K562 (cell line): ENCODE measurements around the gene ISG20L2. TPM values are rescaled to one million over a fixed set of nuclear protein-coding genes. Genes with fewer than 3 reads are reported as not detected.
A peak's percentile ranks its signal among the peaks of the same experiment; 100 is the strongest.

Experiments
- ATAC-seq: fragments of 200-7000 bp; cut with Tn5 transposase; 3 replicates; pipeline ENCODE4 v1.9.1; 2020; ENCODE audit warnings: moderate library complexity
- BruUV-seq: library from RNA; stranded (reverse); fragments of 400-500 nt; replicated peaks from 2 replicates; lab custom pipeline; 2021; lab: Mats Ljungman, UMichigan
- CTCF ChIA-PET: fragments of 300-600 bp; formaldehyde crosslinking; extraction: SDS; loops from one replicate; lab custom pipeline; 2021; ENCODE audit warnings: low intra/inter-chr PET ratio; lab: Yijun Ruan, JAX
- POLR2A ChIA-PET: fragments of 300-600, 350-650 bp; sonication (Branson Sonifier 250); formaldehyde crosslinking; extraction: SDS; loops from one replicate; lab custom pipeline; 2021; ENCODE audit warnings: antibody characterized with exemption, inconsistent platforms; lab: Yijun Ruan, JAX
- DNase-seq, 4 experiments: peaks; one replicate each; pipeline versions ENCODE4 v3.0.0 to v3.0.0-alpha.2; 2011 to 2018; ENCODE audit warnings: low spot score in 3 of 4, mixed read lengths in 3 of 4; ENCODE audit errors: extremely low read depth in 1 of 4
- FAIRE-seq: peaks from 2 replicates; lab custom pipeline; 2011; peaks lifted over from hg19 to GRCh38; lab: Jason Lieb, UNC
- H2AFZ ChIP-seq: 2 replicates; pipeline ENCODE4 v1.6.0; 2011; ENCODE audit warnings: low read depth, low read length, control low read depth, inconsistent platforms
- H3K27ac ChIP-seq: fragments of 200-600 bp; 3 replicates; pipeline ENCODE4 v1.8.0; 2011; ENCODE audit warnings: low read depth, mild to moderate bottlenecking, control low read depth, inconsistent platforms, low read length, moderate library complexity, mixed read lengths; ENCODE audit errors: extremely low read depth
- H3K27me3 ChIP-seq, 2 experiments: fragments of 300-600 bp in 1 of 2; 2 replicates in 1 of 2; 3 replicates in 1 of 2; pipeline versions ENCODE4 v1.6.0 to v1.8.0; 2011; ENCODE audit warnings: inconsistent platforms in 2 of 2, low read length in 2 of 2, mild to moderate bottlenecking in 1 of 2, mixed read lengths in 1 of 2, moderate library complexity in 1 of 2; ENCODE audit not compliant: control insufficient read depth in 2 of 2, insufficient read depth in 2 of 2
- H3K36me3 ChIP-seq: fragments of 300-600 bp; 3 replicates; pipeline ENCODE4 v1.8.0; 2011; ENCODE audit warnings: mild to moderate bottlenecking, low read length, inconsistent platforms; ENCODE audit not compliant: control insufficient read depth, insufficient read depth
- H3K4me1 ChIP-seq, 2 experiments: fragments of 200-600 bp in 1 of 2; replicated peaks in 1 of 2; 2 replicates in 1 of 2; 3 replicates in 1 of 2; pipeline versions ENCODE4 v1.5.1 to v1.8.0; 2011; ENCODE audit warnings: inconsistent platforms in 2 of 2, low read length in 2 of 2, mild to moderate bottlenecking in 1 of 2, mixed read lengths in 1 of 2, moderate library complexity in 1 of 2; ENCODE audit not compliant: control insufficient read depth in 2 of 2, insufficient read depth in 2 of 2
- H3K4me2 ChIP-seq: 2 replicates; pipeline ENCODE4 v1.6.1; 2011; ENCODE audit warnings: low read length, control low read depth, inconsistent platforms, mixed read lengths; ENCODE audit not compliant: insufficient read depth
- H3K4me3 ChIP-seq: fragments of 200-600 bp; sonication (generic), shearing (Covaris generic); 2 replicates; pipeline ENCODE4 v1.5.1; 2016; ENCODE audit warnings: control low read depth, inconsistent platforms
- H3K79me2 ChIP-seq: fragments of 200-600 bp; 3 replicates; pipeline ENCODE4 v1.8.0; 2011; ENCODE audit warnings: low read length, inconsistent platforms; ENCODE audit not compliant: control insufficient read depth, insufficient read depth
- H3K9ac ChIP-seq, 2 experiments: 2 replicates each; pipeline versions ENCODE4 v1.6.0 to v1.6.1; 2011; ENCODE audit warnings: low read depth in 2 of 2, low read length in 2 of 2, control low read depth in 1 of 2, inconsistent platforms in 1 of 2, mild to moderate bottlenecking in 1 of 2, mixed read lengths in 1 of 2; ENCODE audit not compliant: insufficient read depth in 1 of 2
- H3K9me1 ChIP-seq: one replicate; pipeline ENCODE4 v1.6.0; 2011; ENCODE audit warnings: inconsistent platforms, mild to moderate bottlenecking, low read length, moderate library complexity; ENCODE audit not compliant: control insufficient read depth, insufficient read depth
- H3K9me3 ChIP-seq: replicated peaks from 2 replicates; pipeline ENCODE4 v1.5.1; 2011; ENCODE audit warnings: low read depth, low read length, inconsistent platforms; ENCODE audit not compliant: control insufficient read depth, insufficient read depth
- H4K20me1 ChIP-seq: replicated peaks from 2 replicates; pipeline ENCODE4 v1.6.1; 2011; ENCODE audit warnings: low read length, inconsistent platforms, mixed read lengths; ENCODE audit not compliant: control insufficient read depth, insufficient read depth
- BCOR ChIP-seq: fragments of 450-650 bp; IDR thresholded peaks from 2 replicates; pipeline ENCODE4 v1.6.1; 2016
- DMBX1 ChIP-seq: fragments of 250-450 bp; sonication (Bioruptor Pico); IDR thresholded peaks from 2 replicates; pipeline ENCODE4 v1.8.0; 2022; ENCODE audit warnings: inconsistent platforms, mild to moderate bottlenecking, moderate library complexity, borderline replicate concordance
- DPF2 ChIP-seq: fragments of 450-650 bp; IDR thresholded peaks from 2 replicates; pipeline ENCODE4 v1.6.1; 2016
- E2F6 ChIP-seq, 2 experiments: IDR thresholded peaks; 2 replicates each; pipeline ENCODE4 v1.6.1; 2011; ENCODE audit warnings: borderline replicate concordance in 1 of 2, control low read depth in 1 of 2, low read depth in 1 of 2, low read length in 1 of 2, mild to moderate bottlenecking in 1 of 2, mixed read lengths in 1 of 2, moderate library complexity in 1 of 2; ENCODE audit not compliant: insufficient read depth in 1 of 2, insufficient read length in 1 of 2, poor library complexity in 1 of 2, severe bottlenecking in 1 of 2; ENCODE audit errors: extremely low read depth in 1 of 2
- KDM5B ChIP-seq: fragments of 200-600 bp; sonication (generic); IDR thresholded peaks from 2 replicates; pipeline ENCODE4 v1.6.1; 2012; ENCODE audit warnings: low read depth, mild to moderate bottlenecking, moderate library complexity, low read length, control low read depth, inconsistent platforms; ENCODE audit not compliant: insufficient replicate concordance
- PHF8 ChIP-seq: fragments of 200-600 bp; sonication (generic); IDR thresholded peaks from 2 replicates; pipeline ENCODE4 v1.6.1; 2012; ENCODE audit warnings: mixed run types, mild to moderate bottlenecking, inconsistent platforms, low read length, moderate library complexity, borderline replicate concordance
- POLR2G ChIP-seq: fragments of 200-400 bp; formaldehyde crosslinking; IDR thresholded peaks from 2 replicates; pipeline ENCODE4 v1.6.1; 2017; ENCODE audit warnings: low read depth, mild to moderate bottlenecking, antibody characterized with exemption, low read length, moderate library complexity
- PTBP1 ChIP-seq: fragments of 200-400 bp; formaldehyde crosslinking; IDR thresholded peaks from 2 replicates; pipeline ENCODE4 v1.6.1; 2017; ENCODE audit warnings: low read depth, low read length
- RB1 ChIP-seq: fragments of 450-650 bp; IDR thresholded peaks from 2 replicates; pipeline ENCODE4 v1.6.1; 2017; ENCODE audit warnings: low read depth, mild to moderate bottlenecking
- RBFOX2 ChIP-seq: fragments of 200-400 bp; formaldehyde crosslinking; IDR thresholded peaks from 2 replicates; pipeline ENCODE4 v1.6.1; 2017; ENCODE audit warnings: low read depth, mild to moderate bottlenecking, low read length, moderate library complexity
- SETDB1 ChIP-seq: IDR thresholded peaks from one replicate; pipeline ENCODE4 v1.6.1; 2012; ENCODE audit warnings: low read length, control low read depth, inconsistent platforms
- TEAD4 ChIP-seq, 2 experiments: sonication (generic) in 1 of 2; formaldehyde crosslinking in 1 of 2; IDR thresholded peaks; 2 replicates each; pipeline versions ENCODE4 v1.6.1 to v1.8.0; 2012 to 2022; ENCODE audit warnings: borderline replicate concordance in 1 of 2, inconsistent platforms in 1 of 2, low read length in 1 of 2, mild to moderate bottlenecking in 1 of 2, missing genetic modification reagents in 1 of 2
- ZBTB1 ChIP-seq: sonication (generic); formaldehyde crosslinking; IDR thresholded peaks from 2 replicates; pipeline ENCODE4 v1.8.1; 2023; ENCODE audit warnings: missing genetic modification reagents, low read depth, mild to moderate bottlenecking, borderline replicate concordance
- ZNF184 ChIP-seq: sonication (generic); formaldehyde crosslinking; IDR thresholded peaks from 2 replicates; pipeline ENCODE4 v1.5.0; 2020; ENCODE audit warnings: missing genetic modification reagents
- ZNF76 ChIP-seq: fragments of 250-450 bp; sonication (Bioruptor Pico); IDR thresholded peaks from 2 replicates; pipeline ENCODE4 v1.4.0; 2020; ENCODE audit warnings: mild to moderate bottlenecking, moderate library complexity, borderline replicate concordance
- WGBS: fragments of 100-300 bp; shearing (Covaris generic); methylation state at CpG from one replicate; pipeline ENCODE4 v1.1.6; 2016; ENCODE audit warnings: low coverage, mixed read lengths; ENCODE audit not compliant: insufficient coverage; ENCODE audit errors: missing lambda C conversion rate; 5-methylcytosine and 5-hydroxymethylcytosine counted together
- in situ Hi-C: fragments of 300-500 bp; cut with MboI; formaldehyde crosslinking; loops from 4 replicates; pipeline ENCODE4 v1.15.0; 2018; ENCODE audit warnings: inconsistent platforms, mixed read lengths
- intact Hi-C: fragments of 100-400 bp; cut with micrococcal nuclease; formaldehyde crosslinking; loops from 2 replicates; pipeline ENCODE4 v1.14.2; 2022
- polyA plus RNA-seq, 8 experiments: library from polyadenylated mRNA; depleted of rRNA in 4 of 8; stranded (reverse) in 5 of 8; unstranded in 3 of 8; fragments of >200 nt; fragmentation: Nextera tagmentation in 2 of 8; fragmentation: Illumina TruSeq in 1 of 8; extraction: Ambion mirVana in 2 of 8; extraction: Trizol in 1 of 8; gene quantifications; 2 replicates each; pipeline versions ENCODE4 v1.2.1 to v1.2.3, GENCODE V29; 2011 to 2014; ENCODE audit warnings: inconsistent platforms in 1 of 8, missing spikeins in 1 of 8
- total RNA-seq, 7 experiments: library from RNA; depleted of rRNA in 6 of 7; stranded (reverse); fragments of >200 nt in 6 of 7; fragmentation: Illumina TruSeq in 2 of 7; extraction: Trizol in 2 of 7; gene quantifications; 2 replicates each; pipeline versions ENCODE4 v1.2.1 to v1.2.3, GENCODE V29; 2011 to 2021; ENCODE audit warnings: low replicate concordance in 1 of 7
- TF ChIP-seq, protein P1 (sequence below): fragments of 450-650 bp; IDR thresholded peaks from 2 replicates; pipeline ENCODE4 v1.6.1; 2016; ENCODE audit warnings: antibody characterized with exemption
- TF ChIP-seq, protein P2 (sequence below): sonication (generic); formaldehyde crosslinking; IDR thresholded peaks from 2 replicates; pipeline ENCODE4 v1.8.0; 2022; ENCODE audit warnings: missing genetic modification reagents, mild to moderate bottlenecking, borderline replicate concordance

The ISG20L2 gene
- total and polyA plus RNA-seq, 9 of the 15 experiments (the other 6 are each of a cell fraction or from before 2014, with no cell fraction given): 21.3 to 130 (median 50.3) TPM

DNA sequence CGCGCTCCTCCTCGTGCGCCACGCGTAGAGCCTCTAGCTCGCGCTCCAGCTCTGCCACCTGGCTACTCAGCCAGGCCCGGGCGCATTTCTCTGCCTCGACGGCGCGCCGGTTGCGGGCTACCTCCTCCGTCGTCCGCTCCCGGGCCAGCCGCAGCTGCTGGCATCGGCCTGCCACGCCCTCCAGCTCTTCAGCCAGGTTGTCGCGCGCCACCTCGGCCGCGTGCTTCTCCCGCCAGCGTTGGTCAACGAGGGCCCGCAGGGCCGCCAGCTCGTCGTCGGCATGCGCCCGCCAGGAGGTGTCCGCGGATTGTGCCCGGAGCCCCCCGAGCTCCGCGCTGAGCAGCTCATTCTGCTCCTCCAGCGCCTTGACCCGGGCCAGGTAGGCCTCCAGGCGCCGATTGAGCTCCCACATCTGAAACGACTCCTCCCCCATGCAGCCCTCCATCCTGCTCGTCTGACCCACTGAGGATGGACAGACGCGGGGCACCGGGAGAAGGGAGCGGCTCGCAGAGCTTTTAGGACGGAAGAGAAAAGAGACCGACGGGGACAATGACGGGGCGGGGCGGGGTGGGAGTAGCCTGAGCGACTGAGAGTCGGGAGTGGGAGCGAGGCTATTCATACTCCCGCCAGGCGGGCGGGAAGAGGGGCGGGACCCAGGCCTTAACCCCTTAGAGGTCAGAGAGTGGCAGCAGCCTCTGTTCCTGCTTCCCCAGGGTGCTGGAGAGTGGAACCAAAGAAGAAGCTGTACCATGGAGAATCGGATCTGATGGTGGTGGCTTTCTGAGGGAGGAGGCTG is 51.5 kb downstream of the ISG20L2 start, which contains the start of gene NES:
Gene NES (minus strand): TSS at position 588 of the 796 bp plus-strand sequence. CDS start 143 bp downstream, at position 445.
- peak; percentile 88 for ATAC-seq
- Histone ChIP-seq H3K4me2 (peak within 1 kb of the TSS; percentile 82), H3K4me3 (peak within 1 kb of the TSS; percentile 7; the same call in 1 of the 2 replicates), H4K20me1 (no peaks in the 10 kb centered on the region), H3K9me1 (no peaks in the 10 kb centered on the region), H3K27ac (peak within 1 kb of the TSS; percentile 53; the same call in 2 of the 3 replicates), H3K79me2 (no peaks in the 10 kb centered on the region; the same call in 2 of the 3 replicates), H3K36me3 (no peaks in the 10 kb centered on the region), H3K27me3 (peaks cover 6 to 9% of the 10 kb centered on the region in 2 experiments; a peak in 3 of 5 replicates), H3K9me3 (no peaks in the 10 kb centered on the region), H3K9ac (peak within 1 kb of the TSS; percentile 58 to 90), H3K4me1 (peaks cover 22 to 47% of the 10 kb centered on the region in 2 experiments), H2AFZ (peak within 1 kb of the TSS; percentile 88)
- POLR2A ChIA-PET: interaction anchor here (0.6 to 3.1 kb wide), 14 partner anchors 12 to 559 kb away, joined by 3 to 24 read pairs (median 4); partner anchors contain the start of gene MRPL24
- intact Hi-C loops (no loop called here), in situ Hi-C loops (no loop called here)
- 62% methylated on average over 37 of the region's 70 CpGs for WGBS
- DNase-seq: peak; percentile 89 to 92 (median 92)
- FAIRE-seq: no peak
- CTCF ChIA-PET: interaction anchor here (0.5 to 4.8 kb wide), 6 partner anchors 12 to 220 kb away, joined by 3 to 110 read pairs (median 6); no protein-coding TSS in a partner anchor
- no TSS peak for BruUV-seq
- TF ChIP-seq, protein P1, sequence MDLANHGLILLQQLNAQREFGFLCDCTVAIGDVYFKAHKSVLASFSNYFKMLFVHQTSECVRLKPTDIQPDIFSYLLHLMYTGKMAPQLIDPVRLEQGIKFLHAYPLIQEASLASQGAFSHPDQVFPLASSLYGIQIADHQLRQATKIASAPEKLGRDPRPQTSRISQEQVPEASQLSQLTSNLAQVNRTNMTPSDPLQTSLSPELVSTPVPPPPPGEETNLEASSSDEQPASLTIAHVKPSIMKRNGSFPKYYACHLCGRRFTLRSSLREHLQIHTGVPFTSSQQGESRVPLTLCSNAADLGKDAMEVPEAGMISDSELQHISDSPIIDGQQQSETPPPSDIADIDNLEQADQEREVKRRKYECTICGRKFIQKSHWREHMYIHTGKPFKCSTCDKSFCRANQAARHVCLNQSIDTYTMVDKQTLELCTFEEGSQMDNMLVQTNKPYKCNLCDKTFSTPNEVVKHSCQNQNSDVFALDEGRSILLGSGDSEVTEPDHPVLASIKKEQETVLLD: no peak
- no peak for TF ChIP-seq ZNF76 (CRISPR knock-in tag)
- TF ChIP-seq ZNF184 (CRISPR knock-in tag): no peak
- TF ChIP-seq POLR2G: peak; percentile 81
- TF ChIP-seq BCOR: 0 out of 2 replicates have a peak, but pooled peaks have one; percentile 25
- TF ChIP-seq TEAD4 (IDR thresholded peaks at IDR 0.05; ENCODE audit: low read length): no peak
- 0 out of 2 replicates have a peak, but pooled peaks have one; percentile 54 for TF ChIP-seq TEAD4 (CRISPR knock-in tag; IDR thresholded peaks at IDR 0.05; ENCODE audit: borderline replicate concordance)
- TF ChIP-seq SETDB1: no peak
- TF ChIP-seq DPF2: 0 out of 2 replicates have a peak, but pooled peaks have one; percentile 32
- TF ChIP-seq PHF8: peak; percentile 41; the same call in 1 of the 2 replicates
- TF ChIP-seq DMBX1 (CRISPR knock-in tag): no peak
- TF ChIP-seq RB1: peak; percentile 48
- no peak for TF ChIP-seq ZBTB1 (CRISPR knock-in tag)
- TF ChIP-seq RBFOX2: peak; percentile 71
- TF ChIP-seq PTBP1: no peak
- TF ChIP-seq KDM5B: peak; percentile 54
- TF ChIP-seq, protein P2, sequence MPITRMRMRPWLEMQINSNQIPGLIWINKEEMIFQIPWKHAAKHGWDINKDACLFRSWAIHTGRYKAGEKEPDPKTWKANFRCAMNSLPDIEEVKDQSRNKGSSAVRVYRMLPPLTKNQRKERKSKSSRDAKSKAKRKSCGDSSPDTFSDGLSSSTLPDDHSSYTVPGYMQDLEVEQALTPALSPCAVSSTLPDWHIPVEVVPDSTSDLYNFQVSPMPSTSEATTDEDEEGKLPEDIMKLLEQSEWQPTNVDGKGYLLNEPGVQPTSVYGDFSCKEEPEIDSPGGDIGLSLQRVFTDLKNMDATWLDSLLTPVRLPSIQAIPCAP (CRISPR knock-in tag): no peak
- peak in 1 of 2 experiments; percentile 25 for TF ChIP-seq E2F6 (IDR thresholded peaks at IDR 0.05; ENCODE audit: borderline replicate concordance in 1 of 2, extremely low read depth in 1 of 2, insufficient read depth in 1 of 2, insufficient read length in 1 of 2, low read depth in 1 of 2, low read length in 1 of 2, poor library complexity in 1 of 2, severe bottlenecking in 1 of 2)
